Measurements from ENCODE around the gene NEURL1.

Gene NEURL1

GRCh38 chr10:103640436-103641181, 147.1 kb downstream of the NEURL1 start:
- Mint-ChIP-seq H3K4me3 (no peak overlapping the region), H3K4me1 (no peaks in the 10 kb centered on the region), H3K36me3 (no peaks in the 10 kb centered on the region), H3K27ac (no peak overlapping the region), H3K27me3 (no peaks in the 10 kb centered on the region), H3K9me3 (no peaks in the 10 kb centered on the region)
- DNase-seq: no peak
- CTCF ChIA-PET: no interaction called here

DNA sequence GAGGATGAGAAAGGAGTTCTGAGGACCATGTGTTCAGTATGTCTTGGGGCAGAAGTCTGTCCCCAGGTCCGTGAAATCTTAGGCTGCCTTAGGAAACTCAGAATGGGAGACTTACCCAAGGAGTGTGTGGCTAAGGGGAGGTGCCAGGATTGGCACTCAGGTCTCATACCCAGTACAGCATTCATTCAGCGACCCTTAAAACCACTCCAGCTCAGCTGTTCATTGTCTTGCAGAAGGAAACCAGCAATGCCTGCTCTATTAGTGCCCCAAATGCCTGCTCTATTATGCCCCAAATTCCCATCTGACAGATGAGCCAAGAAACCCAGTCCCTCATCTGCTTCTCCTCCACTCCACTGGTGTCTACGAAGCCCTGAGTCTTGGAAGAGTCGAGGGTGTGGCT, 147.8 kb downstream of the NEURL1 start:
- no peaks in the 10 kb centered on the region for H3K27me3 Mint-ChIP-seq
- no peak overlapping the region for H3K4me3 Mint-ChIP-seq
- DNase-seq: no peak
- H3K9me3 Mint-ChIP-seq: no peaks in the 10 kb centered on the region
- no peak overlapping the region for H3K27ac Mint-ChIP-seq
- CTCF ChIA-PET: no interaction called here
- H3K4me1 Mint-ChIP-seq: no peaks in the 10 kb centered on the region
- H3K36me3 Mint-ChIP-seq: no peaks in the 10 kb centered on the region

Measured in activated naive CD4-positive, alpha-beta T cell treated with anti-CD3 and anti-CD28 coated beads, Interleukin-2, amount 10 ng/mL, durations not matched to agents 7 days and 5 days (primary cell).